SU-DHL-6 (cell line): ENCODE results near the gene R3HDM2.

Experiments used
- EZH2phosphoT487 ChIP-seq: fragments of 200-600 bp; sonication (generic), shearing (Covaris generic); conservative IDR thresholded peaks from 2 replicates; pipeline ENCODE4 v1.6.1; 2018; ENCODE audit warnings: mild to moderate bottlenecking, antibody characterized with exemption, low read length, moderate library complexity, mixed read lengths
- TF ChIP-seq, protein P1 (sequence below): fragments of 200-600 bp; sonication (generic); IDR thresholded peaks from one replicate; pipeline ENCODE4 v1.5.1; 2017; ENCODE audit warnings: antibody characterized with exemption, mild to moderate bottlenecking, low read length, moderate library complexity; ENCODE audit not compliant: insufficient read depth, poor library complexity, severe bottlenecking

DNA sequence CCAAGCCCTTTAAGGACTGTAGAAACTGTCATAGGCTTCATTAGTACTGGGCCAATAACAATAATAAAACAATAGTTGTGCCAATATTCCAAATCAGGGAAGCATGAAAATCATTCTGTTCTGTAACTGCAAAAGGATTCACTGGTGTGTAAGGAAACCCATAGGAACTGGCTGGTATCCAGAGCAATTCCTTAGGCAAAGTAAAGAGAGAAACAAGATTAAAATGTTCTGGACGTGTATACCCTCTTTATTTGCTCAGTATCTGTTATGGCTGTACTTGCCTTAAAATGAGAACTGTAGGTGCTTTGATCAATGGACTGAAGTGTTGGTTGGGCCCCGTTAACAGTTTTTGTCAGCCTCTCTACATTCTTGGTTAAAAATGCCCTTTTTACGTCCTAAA, 107.4 kb downstream of the R3HDM2 start:
- TF ChIP-seq, protein P1, sequence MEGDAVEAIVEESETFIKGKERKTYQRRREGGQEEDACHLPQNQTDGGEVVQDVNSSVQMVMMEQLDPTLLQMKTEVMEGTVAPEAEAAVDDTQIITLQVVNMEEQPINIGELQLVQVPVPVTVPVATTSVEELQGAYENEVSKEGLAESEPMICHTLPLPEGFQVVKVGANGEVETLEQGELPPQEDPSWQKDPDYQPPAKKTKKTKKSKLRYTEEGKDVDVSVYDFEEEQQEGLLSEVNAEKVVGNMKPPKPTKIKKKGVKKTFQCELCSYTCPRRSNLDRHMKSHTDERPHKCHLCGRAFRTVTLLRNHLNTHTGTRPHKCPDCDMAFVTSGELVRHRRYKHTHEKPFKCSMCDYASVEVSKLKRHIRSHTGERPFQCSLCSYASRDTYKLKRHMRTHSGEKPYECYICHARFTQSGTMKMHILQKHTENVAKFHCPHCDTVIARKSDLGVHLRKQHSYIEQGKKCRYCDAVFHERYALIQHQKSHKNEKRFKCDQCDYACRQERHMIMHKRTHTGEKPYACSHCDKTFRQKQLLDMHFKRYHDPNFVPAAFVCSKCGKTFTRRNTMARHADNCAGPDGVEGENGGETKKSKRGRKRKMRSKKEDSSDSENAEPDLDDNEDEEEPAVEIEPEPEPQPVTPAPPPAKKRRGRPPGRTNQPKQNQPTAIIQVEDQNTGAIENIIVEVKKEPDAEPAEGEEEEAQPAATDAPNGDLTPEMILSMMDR = no peak
- no peak for TF ChIP-seq EZH2phosphoT487
